Pulmonary artery endothelial cell (primary cell): ENCODE measurements around the gene AHNAK2. TPM values are rescaled to one million over a fixed set of nuclear protein-coding genes. Genes with fewer than 3 reads are reported as not detected.

ENCODE experiments used
- DNase-seq: peaks from one replicate; pipeline ENCODE4 v3.0.0-alpha.2; 2011; ENCODE audit warnings: low read depth, low spot score
- total RNA-seq: library from RNA; depleted of rRNA; stranded (reverse); fragments of >200 nt; gene quantifications from 2 replicates; pipeline ENCODE4 v1.2.3, GENCODE V29; 2014

Gene AHNAK2
- total RNA-seq, 1 donor from 2014 or later, result 91.8 TPM

DNA sequence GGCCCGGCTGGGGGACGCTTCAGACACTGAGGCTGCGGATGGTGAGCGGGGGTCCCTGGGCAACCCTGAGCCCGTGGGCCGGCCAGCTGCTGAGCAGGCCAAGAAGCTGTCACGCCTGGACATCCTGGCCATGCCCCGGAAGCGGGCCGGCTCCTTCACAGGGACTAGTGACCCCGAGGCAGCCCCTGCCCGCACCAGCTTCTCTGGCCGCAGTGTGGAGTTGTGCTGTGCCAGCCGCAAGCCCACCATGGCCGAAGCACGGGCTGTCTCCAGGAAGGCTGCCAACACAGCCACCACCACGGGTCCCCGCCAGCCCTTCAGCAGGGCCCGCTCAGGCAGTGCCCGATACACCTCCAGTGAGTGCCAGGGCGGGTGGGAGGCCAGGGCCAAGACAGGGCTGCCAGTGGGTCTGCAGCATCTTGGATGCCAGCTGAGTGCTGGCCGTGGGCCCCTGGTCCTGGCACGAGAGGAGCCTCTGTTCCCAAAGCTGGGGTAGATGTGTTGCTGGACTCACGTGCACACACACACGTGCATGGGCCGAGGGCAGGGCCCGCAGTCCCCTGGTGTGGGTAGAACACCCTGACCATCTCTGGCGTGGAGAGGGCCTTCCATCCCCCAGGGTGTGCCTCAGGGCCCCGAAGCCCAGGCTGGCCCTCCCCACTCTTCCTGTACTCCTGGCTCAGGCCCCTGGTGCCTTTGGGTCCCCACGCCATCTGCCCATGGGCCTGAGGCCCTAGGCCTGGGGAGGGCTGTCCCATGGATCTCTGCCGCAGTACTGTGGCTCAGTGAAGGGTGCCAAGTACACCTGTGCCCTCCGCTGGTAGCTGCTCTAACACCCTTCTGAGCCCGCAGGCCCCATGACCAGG lies 90.3 kb downstream of the AHNAK2 start:
- no peak for DNase-seq

Other genes starting within 250 kb of the AHNAK2 start
- gene SIVA1, start 225.2 kb downstream of the AHNAK2 start, total RNA-seq, result 87.3 and 95.4 TPM in 2 replicates
- gene AKT1, start 182.6 kb downstream of the AHNAK2 start, total RNA-seq, result 224 and 229 TPM in 2 replicates
- gene ZBTB42, start 177.3 kb downstream of the AHNAK2 start, total RNA-seq, result 3.9 and 5.2 TPM in 2 replicates
- 17.1 and 19.0 TPM in 2 replicates for gene CEP170B, start 113.1 kb downstream of the AHNAK2 start, total RNA-seq
- under 0.01 and 0.04 TPM in 2 replicates for gene PLD4, start 53.5 kb downstream of the AHNAK2 start, total RNA-seq
- 2.6 and 5.5 TPM in 2 replicates for gene CLBA1, start 7.4 kb upstream of the AHNAK2 start, total RNA-seq
- 50.5 and 59.4 TPM in 2 replicates for gene CDCA4, start 42.7 kb upstream of the AHNAK2 start, total RNA-seq
- gene GPR132, start 87.1 kb upstream of the AHNAK2 start, total RNA-seq, result 0.07 TPM in 1 of 2 replicates, not detected in the other
- gene JAG2, start 190.4 kb upstream of the AHNAK2 start, total RNA-seq, result 46.9 and 49.9 TPM in 2 replicates
- gene NUDT14, start 202.9 kb upstream of the AHNAK2 start, total RNA-seq, result 26.9 and 44.8 TPM in 2 replicates